Measurements from ENCODE around the gene NLRC3. TPM values are rescaled to one million over a fixed set of nuclear protein-coding genes. Genes with fewer than 3 reads are reported as not detected.

NLRC3 gene
- total RNA-seq, 1 experiment from 2014 or later: not detected

DNA sequence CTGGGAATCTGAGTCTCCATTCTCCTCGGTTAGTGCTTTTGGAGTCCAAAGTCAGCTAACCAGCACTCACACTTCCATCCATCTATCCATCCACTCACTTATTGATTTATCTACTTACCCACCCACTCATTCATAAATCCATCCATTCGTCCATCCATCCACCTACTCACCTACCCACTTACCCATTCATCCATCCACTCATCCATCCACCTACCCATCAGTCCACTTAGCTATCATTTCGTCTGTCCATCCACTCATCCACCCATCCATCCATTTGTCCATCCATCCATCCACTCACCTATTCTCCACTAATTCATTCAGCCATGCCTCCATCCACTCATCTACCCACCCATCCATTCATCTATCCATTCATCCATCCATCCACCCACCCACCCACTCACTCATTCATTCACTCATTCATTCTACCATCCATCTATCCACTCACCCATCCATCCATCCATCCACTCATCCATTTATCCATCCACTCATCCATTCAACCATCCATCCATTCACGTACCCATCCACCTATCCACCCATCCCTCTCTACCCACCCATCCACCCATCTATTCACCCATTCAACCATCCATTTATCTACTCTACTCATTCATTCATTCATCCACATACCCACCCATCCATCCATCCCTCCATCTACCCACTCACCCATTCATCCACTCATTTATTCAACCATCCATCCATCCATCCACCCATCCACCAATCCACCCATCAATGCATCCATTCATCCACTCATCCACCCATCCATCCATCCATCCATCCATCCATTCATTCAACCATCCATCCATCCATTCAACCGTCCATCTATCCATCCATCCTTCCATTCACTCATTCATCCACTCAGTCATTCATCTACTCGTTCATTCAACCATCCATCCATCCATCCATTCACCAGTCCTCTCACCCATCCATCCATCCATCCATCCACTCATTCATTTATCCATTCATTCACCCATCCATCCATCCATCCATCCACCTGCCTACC, 26.1 kb downstream of the NLRC3 start:
- intact Hi-C loops (cut with micrococcal nuclease): no loop called here
- Histone ChIP-seq H3K4me1 (ENCODE audit: insufficient read depth, low read length) (no peaks in the 10 kb centered on the region), H3K27me3 (ENCODE audit: low read length) (no peaks in the 10 kb centered on the region), H3K9me3 (ENCODE audit: low read length) (no peaks in the 10 kb centered on the region), H3K4me3 (ENCODE audit: low read length) (no peak overlapping the region), H3K9me2 (replicated peaks; ENCODE audit: low read length) (no peaks in the 10 kb centered on the region), H3K36me3 (ENCODE audit: low read depth, low read length) (no peaks in the 10 kb centered on the region), H3K4me2 (ENCODE audit: low read length) (no peak overlapping the region), H3F3A (ENCODE audit: low read length, unreplicated experiment) (no peaks in the 10 kb centered on the region), H2AFZ (ENCODE audit: low read length) (no peak overlapping the region), H4K20me1 (ENCODE audit: low read length) (no peaks in the 10 kb centered on the region), H3K79me2 (ENCODE audit: low read length) (no peaks in the 10 kb centered on the region), H3K27ac (ENCODE audit: low read length) (no peak overlapping the region), H3K9ac (ENCODE audit: low read length) (no peak overlapping the region)
- no TSS peak for BruUV-seq (replicated peaks)
- CTCF ChIA-PET: no interaction called here
- POLR2A ChIA-PET (ENCODE audit: unreplicated experiment): no interaction called here
- DNase-seq (no peak), ATAC-seq (no peak)
- TF ChIP-seq CTCF (conservative IDR thresholded peaks at IDR 0.05; ENCODE audit: low read depth, low read length) (no peak), EZH2phosphoT487 (IDR thresholded peaks at IDR 0.05; ENCODE audit: borderline replicate concordance, low read length) (no peak), EZH2 (IDR thresholded peaks at IDR 0.05; ENCODE audit: low read length, unreplicated experiment) (no peak)

GRCh38 chr16:3549906-3550305, 27.3 kb downstream of the NLRC3 start:
- H3K79me2 ChIP-seq (ENCODE audit: low read length): no peaks in the 10 kb centered on the region
- ChIA-PET CTCF (no interaction called here), POLR2A (ENCODE audit: unreplicated experiment) (no interaction called here)
- H3K4me1 ChIP-seq (ENCODE audit: insufficient read depth, low read length): no peaks in the 10 kb centered on the region
- no peak for TF ChIP-seq EZH2phosphoT487 (IDR thresholded peaks at IDR 0.05; ENCODE audit: borderline replicate concordance, low read length)
- no peak for TF ChIP-seq CTCF (conservative IDR thresholded peaks at IDR 0.05; ENCODE audit: low read depth, low read length)
- TF ChIP-seq EZH2 (IDR thresholded peaks at IDR 0.05; ENCODE audit: low read length, unreplicated experiment): no peak
- no peaks in the 10 kb centered on the region for H4K20me1 ChIP-seq (ENCODE audit: low read length)
- no TSS peak for BruUV-seq (replicated peaks)
- H3K9me3 ChIP-seq (ENCODE audit: low read length): no peaks in the 10 kb centered on the region
- no peak overlapping the region for H3K4me3 ChIP-seq (ENCODE audit: low read length)
- H2AFZ ChIP-seq (ENCODE audit: low read length): no peak overlapping the region
- no peaks in the 10 kb centered on the region for H3K36me3 ChIP-seq (ENCODE audit: low read depth, low read length)
- H3K9me2 ChIP-seq (replicated peaks; ENCODE audit: low read length): no peaks in the 10 kb centered on the region
- no peak for DNase-seq
- intact Hi-C loops (cut with micrococcal nuclease): no loop called here
- ATAC-seq: no peak
- no peak overlapping the region for H3K27ac ChIP-seq (ENCODE audit: low read length)
- no peak overlapping the region for H3K9ac ChIP-seq (ENCODE audit: low read length)
- no peaks in the 10 kb centered on the region for H3F3A ChIP-seq (ENCODE audit: low read length, unreplicated experiment)
- no peak overlapping the region for H3K4me2 ChIP-seq (ENCODE audit: low read length)
- no peaks in the 10 kb centered on the region for H3K27me3 ChIP-seq (ENCODE audit: low read length)

DNA sequence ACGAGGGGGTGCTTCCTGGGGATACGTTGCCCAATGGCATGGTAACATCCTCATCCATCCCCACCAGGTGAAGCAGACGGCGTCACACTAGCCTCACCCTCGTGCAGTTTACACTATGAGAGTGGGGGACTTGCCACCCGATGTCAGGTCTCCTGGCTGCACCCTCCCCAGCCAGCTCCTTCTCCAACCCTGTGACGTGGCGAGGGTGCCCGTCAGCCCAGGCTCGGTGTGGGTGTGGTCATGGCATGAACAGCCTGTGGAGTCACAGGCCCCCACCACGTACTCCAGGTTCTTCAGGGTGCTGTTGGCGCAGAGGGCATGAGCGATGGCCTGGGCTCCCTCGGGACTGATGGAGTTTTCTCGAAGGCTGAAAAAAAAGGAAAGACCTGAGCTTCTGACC, 28.3 kb downstream of the NLRC3 start:
- H3K36me3 ChIP-seq (ENCODE audit: low read depth, low read length): no peaks in the 10 kb centered on the region
- BruUV-seq (replicated peaks): no TSS peak
- no peaks in the 10 kb centered on the region for H3F3A ChIP-seq (ENCODE audit: low read length, unreplicated experiment)
- no peak overlapping the region for H3K9ac ChIP-seq (ENCODE audit: low read length)
- H3K79me2 ChIP-seq (ENCODE audit: low read length): no peaks in the 10 kb centered on the region
- H2AFZ ChIP-seq (ENCODE audit: low read length): no peak overlapping the region
- H3K4me2 ChIP-seq (ENCODE audit: low read length): no peak overlapping the region
- no peak overlapping the region for H3K27ac ChIP-seq (ENCODE audit: low read length)
- ATAC-seq (no peak), DNase-seq (no peak)
- TF ChIP-seq CTCF (conservative IDR thresholded peaks at IDR 0.05; ENCODE audit: low read depth, low read length) (no peak), EZH2 (IDR thresholded peaks at IDR 0.05; ENCODE audit: low read length, unreplicated experiment) (no peak), EZH2phosphoT487 (IDR thresholded peaks at IDR 0.05; ENCODE audit: borderline replicate concordance, low read length) (no peak)
- no peaks in the 10 kb centered on the region for H3K9me2 ChIP-seq (replicated peaks; ENCODE audit: low read length)
- H3K9me3 ChIP-seq (ENCODE audit: low read length): no peaks in the 10 kb centered on the region
- H3K4me3 ChIP-seq (ENCODE audit: low read length): no peak overlapping the region
- no peaks in the 10 kb centered on the region for H4K20me1 ChIP-seq (ENCODE audit: low read length)
- intact Hi-C loops (cut with micrococcal nuclease): no loop called here
- H3K4me1 ChIP-seq (ENCODE audit: insufficient read depth, low read length): no peaks in the 10 kb centered on the region
- ChIA-PET CTCF (no interaction called here), POLR2A (ENCODE audit: unreplicated experiment) (no interaction called here)
- H3K27me3 ChIP-seq (ENCODE audit: low read length): no peaks in the 10 kb centered on the region

All from PC-3 (cell line).